ENCODE measurements around the gene DSCAML1.

Gene DSCAML1

DNA sequence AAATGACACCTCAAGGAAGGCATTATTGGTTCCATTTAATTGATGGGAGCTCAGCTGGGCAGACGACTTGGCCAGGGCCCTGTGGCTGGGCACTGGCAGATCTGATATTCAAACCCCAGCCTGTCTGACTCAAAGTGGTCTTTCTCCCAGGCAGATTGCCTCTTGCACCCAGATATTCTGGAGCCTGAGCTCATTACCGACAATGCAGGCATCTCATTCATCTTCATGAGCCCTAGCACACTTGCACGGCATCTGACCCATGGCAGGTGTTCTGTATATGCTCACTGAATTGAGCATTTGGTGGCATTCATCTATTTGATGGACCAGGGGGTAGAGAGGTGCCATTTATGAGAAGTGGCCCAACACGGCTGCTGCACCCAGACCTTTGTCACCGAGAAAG, 193.1 kb downstream of the DSCAML1 start:
- no peak for DNase-seq

DNA sequence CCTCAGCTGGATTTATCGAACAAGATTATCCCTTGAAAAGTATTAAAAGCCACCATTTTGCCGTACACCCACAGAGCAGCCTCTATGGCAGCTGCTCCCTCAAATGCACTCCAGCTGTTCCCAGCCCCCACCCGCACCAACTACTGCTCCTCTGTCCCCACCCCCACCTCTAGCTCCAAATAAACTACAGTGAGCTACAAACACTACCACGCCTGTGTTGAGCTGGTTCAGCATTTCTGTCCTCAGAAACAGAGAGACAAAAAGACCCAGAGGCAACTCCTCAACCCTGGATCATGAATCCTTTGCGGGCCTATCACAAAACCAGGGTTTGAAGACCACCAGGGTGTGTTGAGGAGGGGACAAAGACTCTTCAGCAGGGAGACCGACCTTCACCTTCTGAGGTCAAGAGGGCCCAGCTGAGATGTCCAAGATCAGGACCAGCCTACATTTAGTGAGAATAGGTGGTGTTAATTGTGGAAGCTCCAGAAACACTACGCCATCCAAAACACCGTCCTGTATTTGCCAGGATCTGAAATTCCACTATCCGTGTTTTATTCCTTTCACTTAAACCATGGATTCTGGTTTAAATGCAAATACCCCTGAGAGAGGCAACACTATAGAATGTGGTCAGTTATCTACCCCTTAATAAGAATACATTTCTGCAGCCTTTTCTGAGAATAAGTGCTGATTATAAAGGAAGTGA, 195.9 kb downstream of the DSCAML1 start:
- peak in 1 of 2 donors; percentile 60 for DNase-seq

DNA sequence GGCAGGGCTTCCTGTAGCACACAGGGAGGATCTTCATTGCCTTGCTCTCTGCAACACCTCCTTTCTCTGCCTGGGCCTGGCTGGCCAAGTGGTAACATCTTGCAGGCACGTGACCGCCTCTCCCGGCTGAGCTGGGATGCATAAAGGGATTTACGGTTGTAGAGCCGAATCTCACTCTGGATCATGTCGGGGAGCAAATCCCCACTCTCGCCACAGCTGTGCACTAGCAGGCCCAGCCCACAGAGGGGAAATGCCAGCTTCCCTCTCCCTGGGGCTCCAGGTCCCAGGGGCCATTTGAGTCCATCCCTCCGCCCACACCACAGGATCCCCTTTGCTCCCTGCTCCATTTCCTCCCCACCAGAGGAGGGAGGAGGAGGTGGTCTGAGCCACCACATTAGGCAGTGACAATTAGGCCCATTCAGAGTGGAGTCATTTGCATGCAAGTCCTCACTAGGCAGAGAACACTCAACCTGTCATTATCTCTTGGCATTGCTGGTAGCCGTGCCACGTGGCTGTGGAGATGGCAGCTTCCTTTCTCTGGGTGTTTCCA, 196.7 kb downstream of the DSCAML1 start:
- DNase-seq: peak; percentile 76 to 79

DNA sequence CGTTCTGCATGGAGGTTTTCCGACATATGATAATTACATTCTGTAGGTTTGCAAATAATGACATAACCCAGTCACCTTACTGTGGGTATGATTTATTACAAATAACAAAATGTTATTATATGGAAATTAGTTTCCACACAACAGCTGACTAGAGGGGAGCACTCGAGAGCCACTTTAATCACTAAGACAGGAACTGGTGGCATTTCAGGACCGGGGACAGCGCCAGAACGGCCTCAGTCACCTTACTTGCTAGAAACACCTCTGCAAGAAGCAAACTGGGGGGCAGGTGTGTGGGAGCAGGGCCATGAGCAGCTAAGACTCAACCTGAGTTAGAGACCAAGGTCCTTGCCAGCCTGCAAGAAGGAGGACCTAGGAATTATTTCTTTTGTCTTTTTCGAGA, 199.9 kb downstream of the DSCAML1 start:
- DNase-seq: no peak

DNA sequence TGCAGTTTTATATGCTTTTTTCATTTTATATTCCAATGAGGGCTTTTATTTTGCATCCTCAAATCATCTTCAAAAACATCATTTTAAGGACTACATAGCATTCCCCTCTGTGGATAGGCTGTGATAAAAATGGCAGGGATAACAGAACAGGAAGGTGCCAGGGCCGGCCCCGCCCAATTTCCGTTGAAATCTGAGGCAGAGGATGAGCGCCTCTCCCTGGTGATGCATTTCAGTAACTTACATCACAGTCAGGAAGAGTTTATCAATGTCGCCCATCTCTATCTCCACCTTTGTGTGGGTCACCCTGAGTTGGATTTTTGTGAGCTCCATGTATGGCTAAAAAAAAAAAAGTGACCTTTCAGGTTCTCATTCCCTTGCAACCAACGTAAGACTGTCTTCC, 201.6 kb downstream of the DSCAML1 start:
- DNase-seq: no peak

DNA sequence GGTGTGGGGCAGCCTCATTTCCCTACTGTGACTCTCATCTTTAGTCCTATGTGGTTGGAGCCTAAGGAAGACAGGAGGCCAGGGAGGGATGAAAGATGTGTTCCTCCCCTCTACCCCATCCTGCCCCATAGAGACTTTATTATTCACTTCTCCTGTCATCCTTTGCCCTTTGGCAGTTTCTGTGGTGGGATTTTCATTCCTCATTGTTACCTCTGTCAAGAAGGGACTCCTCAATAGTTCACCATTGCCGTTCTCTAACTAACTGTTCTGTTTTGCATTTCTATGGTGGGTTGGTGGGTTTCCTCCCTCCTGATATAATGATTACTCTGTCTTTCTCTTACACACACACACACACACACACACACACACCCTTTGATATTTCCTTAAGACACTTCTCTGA, 202.3 kb downstream of the DSCAML1 start:
- no peak for DNase-seq

DNA sequence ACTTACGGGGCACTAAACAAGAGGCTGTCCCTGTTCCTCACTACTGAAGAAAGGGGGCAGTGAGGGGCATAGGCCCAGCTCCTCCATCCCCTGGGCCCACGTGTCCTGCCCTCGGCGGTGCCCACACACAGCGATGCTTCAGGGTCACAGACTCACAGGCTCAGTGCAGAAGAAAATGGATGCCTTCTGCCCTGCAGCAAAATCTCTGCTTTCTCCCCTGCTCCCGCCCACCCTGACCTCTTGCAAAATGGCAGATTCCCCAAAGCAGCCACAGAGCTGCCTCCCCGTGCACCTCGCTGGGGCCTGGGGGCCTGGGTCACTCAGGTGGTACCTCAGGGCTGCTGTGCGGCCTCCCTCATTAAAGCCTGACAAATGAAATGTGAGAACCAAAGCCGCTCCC, 204.0 kb downstream of the DSCAML1 start:
- DNase-seq: no peak

DNA sequence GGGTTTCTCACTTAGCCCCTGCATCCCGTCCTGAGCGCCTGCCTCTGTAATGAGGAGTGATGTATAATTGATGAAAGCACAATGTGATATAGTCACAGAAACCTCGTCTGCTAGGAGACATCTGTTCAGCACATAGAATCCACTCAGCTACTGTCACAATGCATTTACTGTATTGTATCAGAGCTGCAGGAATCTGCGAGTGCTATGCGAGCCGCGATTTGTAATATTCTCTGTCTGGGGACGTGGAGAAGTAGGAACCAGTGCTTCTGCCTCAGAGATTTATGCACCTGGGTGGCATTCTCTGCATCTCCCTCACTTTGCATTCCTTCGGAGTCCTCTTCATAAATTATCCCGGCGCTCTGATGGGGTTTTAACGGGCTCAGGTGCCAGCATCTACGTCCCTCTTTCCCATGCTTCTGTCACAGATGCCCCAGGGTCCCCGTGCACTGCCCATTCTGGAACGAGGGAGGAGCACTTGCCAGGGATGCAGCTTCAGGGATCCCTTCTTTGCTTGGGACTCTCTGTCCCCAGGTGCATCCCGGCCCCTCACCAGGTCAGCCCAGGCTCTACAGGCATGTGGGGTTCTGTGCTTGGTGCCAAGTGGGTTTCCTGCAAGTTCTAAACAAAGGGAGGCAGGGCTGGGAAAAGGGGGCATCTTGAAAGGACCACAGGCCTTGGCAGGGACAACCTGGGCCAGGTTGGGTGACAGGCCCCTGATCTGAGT, 205.5 kb downstream of the DSCAML1 start:
- DNase-seq: peak in 1 of 2 donors; percentile 51

DNA sequence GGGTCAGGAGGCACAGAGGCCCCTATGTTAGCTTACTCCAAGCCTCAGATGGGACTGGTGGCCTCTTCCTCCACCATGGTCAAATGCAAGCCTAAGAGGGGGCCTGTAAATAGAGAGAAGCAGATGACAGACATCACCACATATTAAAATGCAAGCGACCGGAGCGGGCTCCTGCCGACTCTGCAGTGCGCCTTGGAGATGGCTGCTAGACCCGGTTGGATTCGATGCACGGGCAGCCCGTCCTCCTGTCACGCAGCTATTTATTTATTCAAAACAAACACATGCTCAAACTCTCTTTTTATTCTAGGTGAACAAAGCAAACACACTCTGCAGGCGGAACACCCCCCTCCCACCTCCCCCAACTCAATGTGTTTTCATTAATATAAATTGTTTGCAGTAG, 208.0 kb downstream of the DSCAML1 start:
- no peak for DNase-seq

DNA sequence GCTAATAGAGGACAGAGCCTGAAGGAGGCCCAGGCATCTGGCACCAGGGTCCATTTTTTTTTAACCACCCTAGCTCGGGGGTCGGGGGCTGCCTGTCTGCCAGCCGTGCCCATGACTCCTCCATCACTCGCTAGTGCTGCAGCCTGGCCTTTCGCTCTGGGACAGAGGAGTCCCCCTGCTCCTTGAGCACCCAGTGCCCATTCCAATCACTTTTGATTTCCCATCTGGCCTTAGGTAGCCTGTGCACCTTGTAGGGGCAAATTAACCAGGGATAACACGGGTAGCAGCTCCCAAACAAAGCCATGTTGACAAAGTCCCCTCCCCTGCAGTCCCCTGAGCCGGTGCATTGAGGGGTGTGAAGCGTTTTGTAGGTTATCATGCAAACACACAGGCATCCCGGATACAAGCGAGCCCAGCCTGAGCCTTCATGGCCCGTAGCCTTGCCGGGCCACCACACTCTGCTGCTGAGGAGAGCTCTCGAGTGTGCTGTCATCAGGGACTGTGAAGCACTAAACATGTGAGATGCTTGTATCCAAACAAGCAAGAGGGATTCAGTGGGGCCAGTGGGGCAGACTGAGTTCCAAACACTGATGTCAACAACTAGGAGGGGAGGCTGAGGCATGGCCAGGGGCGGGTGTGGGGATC, 208.7 kb downstream of the DSCAML1 start:
- no peak for DNase-seq

DNA sequence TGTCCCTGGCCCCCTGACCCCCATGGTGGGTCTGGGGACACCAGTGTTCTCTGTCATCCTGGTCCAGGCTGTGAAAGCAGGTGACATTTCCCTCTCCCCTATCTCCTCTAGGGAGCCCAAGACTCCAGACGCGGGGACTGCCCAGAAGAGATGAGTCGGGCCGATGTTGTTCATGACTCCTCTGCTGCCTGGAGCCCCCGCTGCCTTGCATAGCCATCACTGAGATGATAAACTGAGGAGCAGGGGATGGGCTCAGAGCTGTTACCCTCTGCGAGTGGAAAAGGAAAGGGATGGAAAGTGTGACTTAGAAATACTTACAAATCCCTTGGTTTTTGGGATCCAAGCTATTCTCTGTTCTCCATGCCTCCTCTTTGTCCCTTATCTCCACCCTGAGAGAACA, 209.6 kb downstream of the DSCAML1 start:
- DNase-seq: no peak

DNA sequence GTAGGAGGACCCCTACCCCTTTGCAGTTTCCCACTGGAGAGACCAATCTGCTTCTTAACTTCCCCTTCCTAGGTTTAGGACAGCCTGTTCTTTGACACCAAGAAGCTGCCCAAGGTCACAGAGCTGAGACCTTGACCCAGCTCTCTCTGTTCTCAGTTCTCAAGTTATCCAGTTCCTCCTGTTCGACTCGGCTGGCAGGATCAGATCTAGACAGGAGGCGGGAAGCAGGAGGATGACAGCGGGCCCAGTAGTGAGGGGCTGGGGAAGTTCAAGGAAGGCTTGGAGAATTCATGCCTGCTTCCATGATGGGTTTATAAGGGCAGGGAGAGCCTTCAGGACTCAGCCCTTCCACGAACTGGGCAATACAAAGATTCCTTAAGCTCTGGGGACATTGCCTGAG, 210.6 kb downstream of the DSCAML1 start:
- no peak for DNase-seq

DNA sequence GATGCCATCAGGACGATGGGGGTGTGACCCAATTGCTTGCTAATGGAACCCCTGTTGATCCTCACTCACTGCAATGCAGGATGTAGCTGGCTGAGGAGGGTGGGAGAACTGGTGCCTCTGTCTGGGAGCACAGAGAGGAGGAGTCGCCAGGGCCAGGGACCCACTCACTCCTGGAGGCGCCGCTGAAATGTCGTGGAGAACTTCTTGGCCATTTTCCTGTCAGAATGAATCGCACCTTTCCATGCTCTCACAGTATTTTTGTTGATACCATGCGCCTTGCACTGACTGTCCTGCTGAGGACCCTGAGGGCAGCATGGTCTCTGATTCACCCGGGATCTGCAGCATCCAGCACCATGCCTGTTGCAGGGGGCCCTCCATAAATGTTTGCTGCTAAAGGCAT, 211.4 kb downstream of the DSCAML1 start:
- DNase-seq: no peak

DNA sequence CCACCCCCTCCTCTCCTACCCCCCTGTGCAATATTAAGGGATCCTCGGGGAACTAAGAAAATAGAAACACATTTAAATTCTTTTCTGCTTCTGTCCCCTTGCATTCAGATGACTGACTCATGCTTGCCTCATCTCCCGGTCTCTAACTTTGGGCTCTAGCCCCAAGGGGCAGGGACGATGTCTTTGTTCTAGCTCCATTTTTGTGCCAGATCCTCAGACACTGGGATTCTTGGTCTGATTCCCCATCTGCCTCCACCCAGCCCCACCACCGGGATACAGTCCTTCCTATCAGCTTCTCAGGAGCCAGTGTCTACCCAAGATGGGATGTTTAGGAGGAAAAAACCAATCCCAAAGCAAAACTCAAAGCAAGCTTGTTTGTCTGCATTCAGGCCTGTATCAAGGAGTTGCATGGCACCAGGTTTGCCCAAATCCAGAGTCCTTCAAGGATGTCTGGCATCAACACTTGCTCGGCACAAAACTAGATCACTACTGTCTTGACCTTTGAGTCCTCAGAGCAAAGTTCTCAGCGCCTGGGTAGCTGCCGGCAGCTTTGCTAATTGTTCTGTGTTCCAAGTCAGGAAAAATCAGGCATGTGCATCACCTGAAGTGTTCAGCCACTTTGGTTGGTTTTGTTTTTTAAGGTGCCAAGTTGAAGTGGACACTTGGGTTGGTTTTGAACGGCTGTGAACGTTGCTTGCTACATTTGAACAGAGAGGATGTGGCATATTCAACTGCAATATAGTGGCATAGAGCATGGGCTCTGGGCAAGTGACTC, 212.8 kb downstream of the DSCAML1 start:
- no peak for DNase-seq

DNA sequence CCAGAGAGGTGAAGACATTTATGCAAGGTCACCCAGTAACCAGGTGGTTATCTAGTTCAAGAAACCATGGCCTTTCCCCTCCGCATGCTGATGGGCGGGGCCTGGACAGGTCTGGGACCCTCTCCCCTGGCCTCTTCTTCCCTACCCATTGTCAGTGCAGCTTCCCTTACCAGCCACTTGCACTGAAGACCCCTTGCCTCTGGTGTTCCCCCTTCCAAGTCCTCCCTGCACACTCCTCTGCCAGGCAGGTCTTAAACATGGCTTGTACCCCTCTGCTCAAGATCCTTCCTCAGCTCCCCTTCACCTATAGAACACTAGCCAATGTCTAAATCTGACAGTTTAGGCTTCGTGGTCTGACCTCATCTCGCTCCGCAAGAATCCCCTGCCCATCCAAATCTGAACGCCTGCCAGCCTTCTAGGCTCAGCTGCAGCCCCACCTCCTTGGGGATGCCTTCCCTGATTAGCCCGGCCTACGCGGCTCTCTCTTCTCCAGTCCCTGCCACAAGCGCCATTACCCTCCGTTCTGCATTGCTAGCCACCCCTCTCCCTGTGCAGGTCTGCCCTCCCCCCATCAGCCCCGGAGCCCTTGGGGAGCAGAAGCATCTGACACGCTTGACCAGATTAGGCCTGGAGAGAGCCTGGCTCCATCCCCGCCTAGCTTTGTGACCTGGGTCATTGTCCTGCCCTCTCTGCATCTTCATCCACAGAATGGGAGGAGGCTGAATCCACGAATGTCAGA, 213.8 kb downstream of the DSCAML1 start:
- DNase-seq: peak in 1 of 2 donors; percentile 33

DNA sequence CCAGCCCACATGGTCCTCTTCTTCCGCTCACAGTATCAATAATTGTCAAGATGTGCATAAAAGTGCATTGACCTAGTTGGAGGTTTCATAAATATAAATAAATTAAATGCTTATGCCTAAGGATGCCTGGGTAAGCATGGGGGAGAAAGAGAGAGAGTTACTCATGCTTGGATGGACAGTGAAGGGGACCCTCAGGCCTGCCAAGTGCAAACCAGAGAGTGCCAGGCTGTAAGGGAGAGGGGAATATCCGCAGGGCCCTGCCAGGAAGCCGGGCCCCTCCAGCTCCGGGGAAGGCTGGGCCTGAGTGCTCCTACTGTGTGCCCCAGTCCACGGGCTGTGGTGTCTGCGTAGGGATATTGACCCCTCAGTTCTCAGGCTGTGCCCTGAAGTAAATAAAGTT, 214.6 kb downstream of the DSCAML1 start:
- DNase-seq: no peak

DNA sequence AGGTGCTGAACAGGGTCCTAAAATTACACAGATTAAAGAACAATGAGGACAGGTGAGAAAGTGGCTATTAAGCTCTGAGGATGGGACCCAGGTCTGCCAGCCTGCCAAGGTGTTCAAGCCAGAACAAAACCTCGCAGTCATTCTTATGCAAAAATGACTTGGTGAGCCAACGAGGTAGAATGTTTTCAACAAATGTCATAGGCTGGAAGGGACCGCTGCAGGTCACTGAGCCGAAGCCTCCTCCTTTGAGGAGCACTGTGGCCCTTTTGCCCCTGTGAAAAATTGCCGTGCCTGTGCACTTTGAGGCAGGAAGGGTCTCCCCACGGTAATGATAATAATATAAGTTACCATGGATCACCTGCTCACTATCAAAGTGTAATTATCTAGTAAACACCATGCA, 216.2 kb downstream of the DSCAML1 start:
- DNase-seq: no peak

DNA sequence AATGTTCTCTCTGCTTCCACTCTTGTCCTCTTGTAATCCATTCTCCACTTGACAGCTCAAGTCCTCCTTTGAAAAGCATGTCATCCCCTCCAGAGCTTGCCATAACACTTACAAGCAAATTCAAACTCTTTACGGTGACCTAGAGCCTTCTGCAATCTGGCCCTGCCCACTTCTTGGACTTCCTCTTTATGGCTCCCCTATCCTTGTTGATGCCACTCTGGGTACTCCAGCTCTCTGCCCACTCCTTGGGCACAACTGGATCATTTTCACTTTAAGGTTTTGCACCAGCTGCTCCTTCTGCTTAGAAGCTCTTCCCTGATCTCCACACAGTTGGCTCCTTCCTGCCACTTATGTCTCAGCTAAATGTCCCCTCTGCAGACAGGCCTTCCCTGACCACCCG, 217.9 kb downstream of the DSCAML1 start:
- DNase-seq: no peak

DNA sequence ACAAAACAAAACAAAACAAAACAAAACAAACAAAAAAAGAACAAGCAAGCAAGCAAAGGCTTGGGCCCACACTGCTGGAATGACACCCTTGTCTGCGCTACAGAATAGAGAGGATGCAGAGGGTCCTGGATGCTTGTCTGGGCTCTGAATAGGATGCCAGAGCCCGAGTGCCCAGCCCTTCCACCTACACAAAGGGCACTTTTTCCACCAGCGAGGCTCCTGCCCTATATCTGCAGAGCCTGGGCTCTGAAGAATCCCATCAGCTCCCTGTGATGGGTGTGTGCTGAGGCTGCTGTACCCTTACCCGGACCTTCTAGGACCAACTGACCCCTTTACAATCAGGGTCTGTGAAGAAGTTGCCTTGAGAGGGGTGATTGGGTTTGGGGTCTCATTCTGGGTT, 221.2 kb downstream of the DSCAML1 start:
- no peak for DNase-seq

DNA sequence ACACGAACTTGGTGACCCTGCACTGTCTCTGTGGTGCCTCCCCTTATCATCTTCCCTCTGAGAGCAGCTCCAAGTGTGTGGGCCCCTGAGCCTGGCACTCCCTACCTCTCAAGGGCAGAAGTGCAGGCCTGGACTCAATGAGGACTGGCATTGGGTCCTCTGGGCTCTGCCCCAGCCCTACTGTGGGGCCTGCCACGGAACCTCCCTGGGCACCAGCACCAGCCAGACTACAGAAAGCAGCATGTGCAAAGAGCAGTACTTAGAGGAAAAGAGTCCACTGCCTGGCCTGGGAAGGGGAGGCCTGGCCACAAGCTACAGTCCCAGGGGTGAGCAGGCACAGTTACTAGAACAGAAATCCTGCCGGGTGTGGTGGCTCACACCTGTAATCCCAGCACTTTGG, 222.5 kb downstream of the DSCAML1 start:
- DNase-seq: no peak

DNA sequence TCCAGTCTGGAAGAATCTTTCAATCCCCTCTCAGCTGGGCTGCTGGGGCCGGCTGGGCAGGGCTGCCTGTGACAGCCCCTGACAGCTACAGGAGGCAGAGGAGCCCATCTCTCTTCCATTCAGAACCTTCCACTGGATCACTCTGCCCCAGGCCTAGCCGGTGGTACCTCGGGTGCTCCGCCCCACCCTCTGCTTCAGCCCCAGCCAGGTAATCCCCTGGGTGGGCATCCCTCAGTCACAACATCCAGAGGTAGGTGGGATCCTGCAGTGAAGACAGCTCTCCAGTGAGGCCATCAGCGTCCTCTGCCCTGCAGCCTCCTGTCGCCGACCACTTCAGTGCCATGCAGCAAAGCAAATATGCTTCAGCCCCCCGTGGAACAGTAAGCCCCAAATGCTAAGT, 223.7 kb downstream of the DSCAML1 start:
- DNase-seq: no peak

DNA sequence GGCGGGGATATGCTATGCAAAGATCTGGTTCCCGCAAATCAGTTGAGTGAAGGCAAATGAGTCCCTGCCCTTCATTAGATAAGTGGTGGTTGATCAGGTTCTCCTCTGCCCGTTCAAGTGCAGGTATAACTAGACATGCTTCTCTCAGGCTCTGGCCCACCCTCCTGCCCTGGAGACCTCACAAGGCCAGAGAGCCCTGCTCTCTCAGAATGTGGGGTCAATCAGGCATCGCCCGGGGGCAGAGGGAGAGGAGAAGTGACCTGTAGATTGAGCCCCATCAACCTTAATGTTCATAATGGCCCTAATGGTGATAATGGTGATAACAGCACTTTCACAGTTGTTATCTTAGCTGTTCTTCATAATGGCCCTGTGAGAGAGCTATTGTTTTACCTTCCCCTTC, 224.3 kb downstream of the DSCAML1 start:
- DNase-seq: no peak
